Stimulated activated CD4-positive, alpha-beta T cell treated with anti-CD3 and anti-CD28 coated beads, Interleukin-4, amount 100 ng/mL, for 48 hours (primary cell): Measurements from ENCODE around the gene HES3.

Experiments used
- DNase-seq, 2 donors: peaks; one replicate each; pipeline ENCODE4 v3.0.0-alpha.2; 2020; ENCODE audit warnings: low read depth in 2 of 2

The HES3 gene

GRCh38 chr1:6245869-6246496, 2.0 kb downstream of the HES3 start:
- DNase-seq = peak; percentile 42 to 46

GRCh38 chr1:6246497-6247467, 2.8 kb downstream of the HES3 start:
- peak; percentile 72 to 85 for DNase-seq

DNA sequence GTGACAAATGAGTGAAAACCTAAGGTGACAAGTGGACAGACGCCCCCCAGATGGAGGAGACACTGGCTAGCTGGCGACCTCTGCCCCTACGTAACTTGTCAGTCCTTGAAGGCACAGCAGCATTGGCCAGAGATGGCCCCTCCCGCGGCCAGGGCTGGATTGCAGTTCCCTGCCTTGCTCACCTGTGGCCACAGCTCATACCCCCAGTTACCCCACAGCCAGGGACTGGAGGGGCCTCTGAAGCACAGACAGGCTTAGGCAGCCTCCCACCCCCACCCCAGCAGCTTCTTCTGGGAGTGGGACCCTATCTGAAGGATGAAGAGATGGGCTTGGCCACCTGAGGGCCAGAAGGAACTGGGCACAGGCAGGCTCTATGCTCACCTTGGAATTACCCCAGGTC, 3.7 kb downstream of the HES3 start:
- DNase-seq = no peak

GRCh38 chr1:6248161-6248776, 4.3 kb downstream of the HES3 start:
- DNase-seq = no peak

DNA sequence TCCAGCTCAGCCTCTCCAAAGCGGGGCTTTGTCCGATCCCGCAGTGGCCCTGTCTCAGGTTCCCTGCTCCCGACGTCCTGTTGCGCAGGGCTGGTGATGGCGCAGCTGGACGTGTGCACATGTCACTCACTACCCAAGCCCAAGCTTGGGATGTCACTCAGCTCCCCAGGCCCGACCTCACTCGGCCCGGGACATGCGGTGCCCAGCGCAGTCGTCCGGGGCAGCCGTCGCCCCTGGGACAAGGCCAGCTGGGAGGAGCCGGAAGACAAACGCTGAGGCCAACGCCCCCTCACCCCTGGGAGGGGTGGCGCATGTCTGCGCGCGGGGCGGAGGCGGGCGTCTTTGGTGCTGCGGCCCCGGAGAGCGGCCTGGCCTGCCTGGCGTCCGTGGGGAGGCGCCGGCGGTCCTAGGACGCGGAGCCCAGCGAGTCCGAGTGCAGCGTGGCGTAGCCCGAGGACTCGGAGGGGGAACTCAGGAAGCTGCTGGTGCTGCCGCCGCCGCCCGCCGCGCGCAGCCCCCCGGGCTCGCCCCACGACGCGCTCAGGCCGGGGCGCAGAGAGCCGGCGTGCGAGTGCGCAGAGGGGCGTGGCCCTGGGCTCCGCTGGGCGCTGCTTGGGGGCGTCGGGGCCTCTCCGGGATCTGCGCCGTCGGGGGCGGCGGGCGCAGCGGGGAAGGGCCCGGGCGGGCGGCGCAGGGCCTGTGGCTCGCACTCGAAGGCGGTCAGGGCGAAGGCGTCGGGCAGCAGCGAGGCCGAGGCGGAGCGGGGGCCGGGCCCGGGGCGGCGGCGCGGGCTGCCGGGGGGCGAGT, 5.2 kb downstream of the HES3 start:
- DNase-seq = no peak

DNA sequence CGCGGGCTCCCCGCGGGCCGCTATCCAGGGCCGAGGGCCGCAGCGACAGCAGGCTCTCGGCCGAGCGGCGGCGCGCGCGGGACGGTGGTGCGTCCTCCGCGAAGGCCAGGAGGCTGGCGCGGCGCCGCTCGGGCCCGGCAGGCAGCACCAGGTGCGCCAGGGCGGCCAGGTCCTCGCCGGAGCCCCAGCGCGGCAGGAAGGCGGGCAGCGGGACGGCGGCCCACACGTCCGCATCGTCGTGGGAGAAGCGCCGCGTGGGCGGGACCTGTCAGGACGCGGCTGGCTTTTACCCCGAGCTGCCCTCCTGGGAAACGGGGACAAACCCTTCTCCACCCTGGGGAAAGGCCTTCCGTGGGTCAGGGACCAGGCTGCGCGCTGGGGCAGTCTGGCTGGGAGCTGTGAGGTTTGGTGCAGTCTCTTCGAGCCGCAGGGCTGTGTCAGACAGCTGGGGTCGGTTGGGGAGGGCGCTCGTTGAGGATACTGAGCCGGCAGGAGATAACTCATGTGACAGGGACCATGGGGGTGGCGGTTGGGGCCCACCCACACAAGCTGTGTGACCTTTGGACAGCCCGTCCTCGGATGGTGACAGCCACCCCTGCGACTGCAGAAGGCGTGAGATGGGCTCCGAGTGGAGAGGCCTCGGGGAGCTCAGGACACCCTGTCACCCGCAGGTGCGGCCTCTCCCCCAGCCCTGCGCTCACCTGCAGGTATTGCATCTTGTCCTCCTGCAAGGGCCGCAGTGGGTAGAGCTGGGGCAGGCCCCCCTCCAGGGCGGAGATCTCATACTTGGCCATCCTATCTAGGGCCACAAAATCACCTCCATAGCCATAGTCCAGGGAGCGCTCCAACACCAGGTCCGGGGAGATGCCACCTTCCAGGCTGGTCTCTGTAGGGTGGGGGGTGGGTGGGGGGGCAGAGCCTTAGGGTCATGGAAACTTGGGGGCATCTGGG, 6.0 kb downstream of the HES3 start:
- DNase-seq = no peak

GRCh38 chr1:6251233-6251632, 7.3 kb downstream of the HES3 start:
- DNase-seq = no peak

DNA sequence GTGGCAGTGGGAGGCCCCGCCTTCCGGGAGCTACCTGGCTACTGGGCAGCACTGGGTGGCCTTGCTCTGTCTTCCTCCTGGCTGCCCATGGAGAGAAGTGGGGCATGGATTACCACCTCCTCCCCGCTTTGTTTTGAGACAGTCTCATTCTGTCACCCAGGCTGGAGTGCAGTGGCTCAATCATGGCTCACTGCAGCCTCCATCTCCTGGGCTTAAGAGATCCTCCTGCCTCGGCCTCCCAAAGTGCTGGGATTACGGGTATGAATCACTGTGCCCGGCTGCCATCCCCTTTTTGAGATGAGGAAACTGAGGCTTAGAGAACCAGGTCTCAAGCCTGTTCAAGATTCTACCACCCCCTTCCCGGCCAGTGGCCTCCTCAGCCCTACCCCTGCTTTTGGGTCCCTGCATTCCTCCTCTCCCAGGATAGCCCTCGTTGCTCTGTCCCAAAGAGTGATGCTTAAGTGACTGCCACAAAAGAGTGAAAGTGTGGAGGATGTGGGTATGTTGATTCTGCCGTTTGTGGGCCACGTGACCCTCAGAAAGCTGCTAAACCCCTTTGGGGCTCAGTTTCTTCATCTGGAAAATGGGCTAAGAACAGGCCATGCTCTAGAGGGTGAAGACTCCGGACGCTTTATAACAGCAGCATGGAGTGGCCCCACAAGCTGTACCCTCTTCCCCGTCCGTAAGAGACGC, 7.8 kb downstream of the HES3 start:
- DNase-seq = no peak

DNA sequence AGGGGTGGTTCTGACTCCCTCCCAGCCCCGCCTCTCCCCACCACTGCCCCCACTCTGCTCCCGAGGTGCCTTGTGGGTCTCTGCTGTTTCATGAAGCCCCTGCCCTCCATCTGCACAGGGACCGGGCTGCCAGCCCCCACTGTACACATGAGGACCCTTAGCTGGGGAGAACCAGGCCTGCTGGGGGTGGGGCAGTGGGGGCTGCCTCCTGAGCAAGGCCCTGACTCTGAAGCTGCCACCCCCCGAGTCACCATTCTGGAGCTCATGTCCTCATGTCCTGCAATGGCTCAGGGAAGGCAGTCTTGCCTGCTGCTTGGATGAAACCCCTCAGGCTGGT, 8.4 kb downstream of the HES3 start:
- DNase-seq = no peak

- no peak for DNase-seq
These were observed 9.4 kb downstream of the HES3 start for GRCh38 chr1:6253380-6253779.

GRCh38 chr1:6254691-6255090, 10.7 kb downstream of the HES3 start:
- no peak for DNase-seq

GRCh38 chr1:6256645-6257044, 12.7 kb downstream of the HES3 start:
- no peak for DNase-seq

DNA sequence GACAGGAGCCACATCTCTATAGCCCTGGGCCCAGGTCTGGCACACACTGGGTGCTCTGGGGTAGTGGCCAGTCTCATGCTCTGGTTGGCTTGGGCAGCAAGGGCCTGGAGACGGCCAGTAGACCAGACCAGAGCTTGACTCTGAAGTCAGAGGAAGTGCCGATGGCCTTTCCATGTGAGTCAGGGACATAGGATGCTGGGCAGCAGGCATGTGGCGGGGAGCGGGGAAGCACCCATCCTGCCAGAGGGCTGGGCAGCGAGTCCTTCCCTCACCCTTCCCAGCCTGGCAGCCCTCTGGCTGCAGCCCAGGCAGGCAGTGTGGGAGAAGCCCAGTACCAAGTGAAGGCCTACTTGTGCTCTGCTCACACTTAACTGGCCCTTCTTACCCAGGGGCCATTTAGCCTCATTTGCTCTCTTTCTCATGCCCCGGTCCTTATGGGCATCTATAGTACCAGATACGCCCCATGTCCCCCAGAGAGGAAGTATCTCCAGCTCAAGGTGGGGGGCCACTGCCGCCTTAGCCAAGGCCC, 13.6 kb downstream of the HES3 start:
- no peak for DNase-seq

GRCh38 chr1:6258675-6259074, 14.7 kb downstream of the HES3 start:
- DNase-seq = no peak

GRCh38 chr1:6259491-6260362, 15.7 kb downstream of the HES3 start:
- peak; percentile 67 to 69 for DNase-seq

- no peak for DNase-seq
These were observed 16.5 kb downstream of the HES3 start for GRCh38 chr1:6260433-6260934.

- peak in 1 of 2 donors; percentile 58 for DNase-seq
These were observed 17.1 kb downstream of the HES3 start, which contains the start of gene GPR153 for GRCh38 chr1:6260961-6261614. TSS of gene GPR153 (minus strand) at chr1:6261098. CDS start at chr1:6254905, 6,193 bp downstream.

DNA sequence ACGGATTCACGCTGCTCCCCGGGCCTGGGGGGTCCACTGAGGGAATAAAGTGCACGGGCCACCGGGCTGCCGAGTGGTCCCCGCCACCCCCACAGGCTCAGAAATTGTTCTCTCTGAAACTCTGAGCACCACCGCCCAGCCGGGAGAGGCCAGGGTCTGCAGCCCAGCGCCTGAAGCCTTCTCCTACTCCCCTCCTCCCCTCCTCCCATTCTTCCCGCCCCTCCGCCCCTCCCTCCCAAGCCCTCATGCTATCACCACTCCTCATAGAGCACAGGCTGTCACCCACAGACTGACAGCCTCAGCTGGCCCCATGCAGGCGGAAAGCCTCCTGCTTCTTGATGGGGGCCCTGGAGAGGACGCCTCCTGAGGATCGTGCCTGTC, 17.6 kb downstream of the HES3 start:
- DNase-seq = no peak
